A673 (cell line): ENCODE results near the gene SPDYE2B.
"Not testable (repeated sequence)": the region's sequence is repeated elsewhere in the genome, so short reads cannot be mapped to it uniquely, and the experiment has no call there.

Source experiments
- EZH2 ChIP-seq: fragments of 200-600 bp; sonication (generic); IDR thresholded peaks from 2 replicates; pipeline ENCODE4 v1.6.1; 2017; ENCODE audit warnings: borderline replicate concordance, low read depth, mild to moderate bottlenecking, mixed read lengths, antibody characterized with exemption, low read length; ENCODE audit not compliant: poor library complexity, severe bottlenecking
- TF ChIP-seq, protein P1 (sequence below): fragments of 300-800, 200-600 bp; sonication (generic); conservative IDR thresholded peaks from 2 replicates; pipeline ENCODE4 v1.5.1; 2017; ENCODE audit warnings: low read depth, mild to moderate bottlenecking, antibody characterized with exemption, low read length, moderate library complexity, mixed read lengths

DNA sequence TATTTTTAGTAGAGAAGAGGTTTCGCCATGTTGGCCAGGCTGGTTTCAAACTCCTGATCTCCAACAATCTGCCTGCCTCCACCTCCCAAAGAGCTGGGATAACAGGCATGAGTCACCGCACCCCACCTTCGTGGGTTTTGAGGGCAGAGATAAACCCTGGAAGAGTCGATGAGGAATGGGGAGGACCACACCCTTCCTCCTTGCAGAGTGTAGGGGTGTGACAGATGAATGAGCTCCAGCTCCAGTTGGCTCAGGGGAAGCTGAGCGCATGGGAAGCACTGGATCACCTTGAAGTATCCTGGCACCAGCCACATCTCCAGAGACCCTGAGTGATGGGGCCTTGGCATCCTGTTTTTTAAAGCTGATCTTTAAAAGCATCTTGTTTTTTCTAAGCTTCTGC is 32.4 kb downstream of the SPDYE2B start:
- not testable (repeated sequence) for TF ChIP-seq EZH2
- TF ChIP-seq, protein P1, sequence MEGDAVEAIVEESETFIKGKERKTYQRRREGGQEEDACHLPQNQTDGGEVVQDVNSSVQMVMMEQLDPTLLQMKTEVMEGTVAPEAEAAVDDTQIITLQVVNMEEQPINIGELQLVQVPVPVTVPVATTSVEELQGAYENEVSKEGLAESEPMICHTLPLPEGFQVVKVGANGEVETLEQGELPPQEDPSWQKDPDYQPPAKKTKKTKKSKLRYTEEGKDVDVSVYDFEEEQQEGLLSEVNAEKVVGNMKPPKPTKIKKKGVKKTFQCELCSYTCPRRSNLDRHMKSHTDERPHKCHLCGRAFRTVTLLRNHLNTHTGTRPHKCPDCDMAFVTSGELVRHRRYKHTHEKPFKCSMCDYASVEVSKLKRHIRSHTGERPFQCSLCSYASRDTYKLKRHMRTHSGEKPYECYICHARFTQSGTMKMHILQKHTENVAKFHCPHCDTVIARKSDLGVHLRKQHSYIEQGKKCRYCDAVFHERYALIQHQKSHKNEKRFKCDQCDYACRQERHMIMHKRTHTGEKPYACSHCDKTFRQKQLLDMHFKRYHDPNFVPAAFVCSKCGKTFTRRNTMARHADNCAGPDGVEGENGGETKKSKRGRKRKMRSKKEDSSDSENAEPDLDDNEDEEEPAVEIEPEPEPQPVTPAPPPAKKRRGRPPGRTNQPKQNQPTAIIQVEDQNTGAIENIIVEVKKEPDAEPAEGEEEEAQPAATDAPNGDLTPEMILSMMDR = not testable (repeated sequence)
